Fibroblast of skin of left biceps (primary cell): ENCODE results near the gene SPC25.
"Not testable (repeated sequence)": the region's sequence is repeated elsewhere in the genome, so short reads cannot be mapped to it uniquely, and the experiment has no call there.

Source experiments
- DNase-seq, 2 experiments: peaks; one replicate each; pipeline ENCODE4 v3.0.0-alpha.2; 2013; ENCODE audit warnings: low read depth in 2 of 2

SPC25 gene

GRCh38 chr2:168901003-168901402, 10.8 kb upstream of the SPC25 start, which contains the start of gene G6PC2:
G6PC2 (plus strand) TSS chr2:168901291; CDS start chr2:168901332, 41 bp downstream.
- no peak for DNase-seq

DNA sequence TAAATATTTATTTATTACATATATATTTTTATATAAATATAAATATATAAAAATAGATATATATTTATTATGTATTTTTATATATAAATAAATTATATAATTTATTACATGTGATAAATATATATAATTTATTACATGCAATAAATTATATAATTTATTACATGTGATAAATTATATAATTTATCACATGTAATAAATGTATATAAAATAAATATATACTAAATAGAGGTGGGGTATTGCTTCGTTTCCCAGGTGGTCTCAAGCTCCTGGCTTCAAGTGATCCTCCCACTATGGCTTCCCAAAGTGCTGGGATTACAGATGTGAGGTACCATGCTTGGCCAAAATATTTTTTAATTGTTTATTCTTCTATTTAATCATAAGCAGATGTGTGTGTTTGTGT, 7.2 kb upstream of the SPC25 start:
- no peak for DNase-seq

GRCh38 chr2:168896783-168897182, 6.6 kb upstream of the SPC25 start:
- no peak for DNase-seq

- DNase-seq, result no peak
These were observed 5.5 kb upstream of the SPC25 start for GRCh38 chr2:168895771-168896170.

DNA sequence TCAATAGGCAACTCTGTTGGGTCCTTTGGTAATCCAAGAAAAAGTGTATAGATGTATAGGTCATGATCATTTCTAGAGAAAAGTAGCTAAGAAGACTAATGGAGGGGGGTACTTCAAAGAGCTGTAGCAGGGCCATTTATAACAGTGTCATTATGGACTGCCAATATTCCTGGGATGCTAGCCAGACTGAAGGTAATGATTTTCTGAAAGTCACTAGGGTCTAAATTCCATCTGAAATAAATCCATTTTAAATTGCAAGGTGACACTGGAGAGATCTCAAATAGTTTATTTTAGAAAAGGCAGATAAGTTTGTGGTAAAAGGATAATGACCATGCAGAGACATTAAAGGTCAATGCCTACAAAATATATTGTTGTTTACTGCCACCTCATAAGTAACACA, 4.5 kb upstream of the SPC25 start:
- DNase-seq, result no peak

DNA sequence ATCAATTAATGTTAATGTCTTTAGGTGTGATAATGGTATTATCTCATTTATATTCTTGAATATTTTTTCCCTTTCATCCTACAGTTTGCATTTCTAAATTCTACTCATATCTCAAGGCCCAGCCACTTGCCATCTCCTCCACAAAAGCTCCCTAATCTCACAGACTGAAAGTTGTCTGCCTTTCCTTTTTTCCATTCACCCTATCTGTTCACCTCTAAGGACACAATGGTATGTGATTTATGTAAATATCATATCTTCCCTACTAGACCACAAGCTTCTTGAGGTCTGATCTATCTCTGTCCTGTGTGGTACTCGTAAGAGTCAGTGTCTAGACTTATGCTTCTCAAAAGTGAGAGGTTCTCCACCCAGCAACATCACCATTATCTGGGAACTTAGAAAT, 3.9 kb upstream of the SPC25 start:
- DNase-seq, result no peak

DNA sequence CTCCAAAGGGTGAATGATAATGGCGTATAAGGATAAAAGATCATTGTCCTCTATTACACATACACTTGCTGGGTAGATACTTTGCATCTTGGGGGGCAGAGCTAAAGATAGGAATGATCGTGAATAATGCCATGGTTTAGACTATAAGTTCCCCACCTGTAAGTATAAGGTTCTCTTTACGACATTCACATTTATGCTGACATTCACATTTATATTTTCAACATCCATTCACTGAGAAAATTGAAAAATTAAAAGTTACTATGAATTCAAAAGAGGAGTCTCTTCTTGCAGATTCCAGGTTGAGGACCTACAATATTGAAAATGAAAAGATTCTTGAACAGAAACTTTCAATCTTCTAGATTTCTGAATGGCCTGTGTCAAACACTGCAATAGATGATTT, 2.1 kb upstream of the SPC25 start:
- no peak for DNase-seq

- DNase-seq, result no peak
These were observed 610 bp downstream of the SPC25 start for GRCh38 chr2:168889635-168890005.

- DNase-seq, result no peak
These were observed 5.3 kb downstream of the SPC25 start for GRCh38 chr2:168884975-168885374.

DNA sequence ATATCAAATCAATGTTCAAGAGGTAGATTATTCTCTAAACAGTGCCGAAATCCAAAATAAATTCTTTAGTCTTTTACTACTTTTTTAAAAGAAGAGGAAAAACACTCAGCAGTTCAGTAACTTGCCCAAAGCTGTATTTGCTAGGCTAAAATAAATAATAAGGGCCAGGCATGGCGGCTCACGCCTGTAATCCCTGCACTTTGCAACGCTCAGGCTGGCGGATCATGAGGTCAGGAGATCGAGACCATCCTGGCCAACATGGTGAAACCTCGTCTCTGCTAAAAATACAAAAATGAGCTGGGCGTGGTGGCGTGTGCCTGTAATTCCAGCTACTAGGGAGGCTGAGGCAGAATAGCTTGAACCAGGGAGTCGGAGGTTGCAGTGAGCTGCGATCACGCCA, 8.1 kb downstream of the SPC25 start:
- DNase-seq, result not testable (repeated sequence)

DNA sequence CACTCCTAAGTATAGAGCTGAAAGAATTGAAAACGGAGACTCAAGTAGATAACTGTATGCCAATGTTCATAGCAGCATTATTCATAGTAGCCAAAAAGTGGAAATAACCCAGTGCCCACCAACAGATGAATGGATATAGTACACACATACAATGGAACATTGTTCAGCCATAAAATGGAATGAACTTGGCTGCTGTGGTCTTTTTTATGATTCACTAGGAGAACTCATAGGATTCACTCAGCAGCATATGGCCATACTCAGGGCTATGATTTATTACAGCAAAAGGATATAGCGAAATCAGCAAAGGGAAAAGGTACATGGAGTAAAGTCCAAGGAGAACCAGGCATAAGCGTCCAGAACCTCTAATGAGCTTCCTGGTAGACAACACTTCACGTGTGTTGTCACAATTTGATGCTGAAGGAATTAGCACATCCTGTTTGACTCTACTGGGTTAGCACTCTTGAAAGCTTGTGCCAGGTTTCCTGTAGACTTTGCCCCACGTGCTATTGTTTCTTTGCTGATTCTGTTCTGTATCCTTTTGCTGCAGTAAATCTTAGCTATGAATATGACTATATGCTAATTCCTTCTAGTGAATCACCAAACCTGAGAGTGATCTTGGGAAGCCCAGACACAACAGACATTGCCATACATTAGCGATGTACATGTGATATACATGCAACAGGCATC, 15.7 kb downstream of the SPC25 start:
- DNase-seq, result no peak

GRCh38 chr2:168870824-168871223, 19.4 kb downstream of the SPC25 start:
- not testable (repeated sequence) for DNase-seq

DNA sequence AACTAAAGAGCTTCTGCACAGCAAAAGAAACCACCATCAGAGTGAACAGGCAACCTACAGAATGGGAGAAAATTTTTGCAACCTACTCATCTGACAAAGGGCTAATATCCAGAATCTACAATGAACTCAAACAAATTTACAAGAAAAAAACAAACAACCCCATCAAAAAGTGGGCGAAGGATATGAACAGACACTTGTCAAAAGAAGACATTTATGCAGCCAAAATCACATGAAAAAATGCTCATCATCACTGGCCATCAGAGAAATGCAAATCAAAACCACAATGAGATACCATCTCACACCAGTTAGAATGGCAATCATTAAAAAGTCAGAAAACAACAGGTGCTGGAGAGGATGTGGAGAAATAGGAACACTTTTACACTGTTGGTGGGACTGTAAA, 19.9 kb downstream of the SPC25 start:
- DNase-seq, result not testable (repeated sequence)

- not testable (repeated sequence) for DNase-seq
These were observed 23.1 kb downstream of the SPC25 start for GRCh38 chr2:168867164-168867563.

DNA sequence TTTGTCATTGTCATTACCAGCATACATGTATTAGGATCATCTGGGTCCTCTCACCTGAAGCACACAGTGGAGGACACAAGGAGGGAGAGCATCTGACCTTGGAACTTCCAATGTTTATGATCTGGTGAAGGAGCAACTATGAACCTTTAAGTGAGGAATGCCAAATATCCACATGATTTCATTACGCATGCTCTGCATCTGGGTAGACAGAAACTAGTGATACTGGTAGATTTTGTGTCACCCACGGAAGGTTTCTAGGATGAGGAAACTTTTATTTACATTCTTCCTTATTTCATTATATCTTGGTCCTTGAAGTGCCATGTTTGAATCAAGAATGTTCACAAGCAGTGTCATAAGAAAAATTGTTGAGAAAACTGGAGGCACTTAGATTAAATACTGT, 32.1 kb downstream of the SPC25 start:
- no peak for DNase-seq

DNA sequence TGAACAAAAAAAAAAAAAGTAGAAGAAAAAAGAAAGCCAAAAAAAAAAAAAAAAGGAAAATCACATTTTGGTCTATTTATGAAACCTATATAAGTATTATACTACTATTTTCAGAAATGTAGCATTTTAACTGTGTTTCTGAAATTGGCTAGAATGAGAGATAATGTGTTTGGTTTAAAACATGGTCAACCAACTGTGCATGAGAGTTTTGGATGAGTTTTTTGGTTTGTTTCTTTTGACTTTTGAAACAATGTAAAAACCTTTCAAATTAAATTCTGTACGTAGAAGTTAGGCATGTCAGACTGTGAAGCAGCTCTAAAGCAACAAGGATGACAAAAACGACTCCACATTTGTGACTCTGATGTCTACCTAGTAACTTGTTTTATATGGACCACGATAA, 34.6 kb downstream of the SPC25 start:
- DNase-seq, result no peak

DNA sequence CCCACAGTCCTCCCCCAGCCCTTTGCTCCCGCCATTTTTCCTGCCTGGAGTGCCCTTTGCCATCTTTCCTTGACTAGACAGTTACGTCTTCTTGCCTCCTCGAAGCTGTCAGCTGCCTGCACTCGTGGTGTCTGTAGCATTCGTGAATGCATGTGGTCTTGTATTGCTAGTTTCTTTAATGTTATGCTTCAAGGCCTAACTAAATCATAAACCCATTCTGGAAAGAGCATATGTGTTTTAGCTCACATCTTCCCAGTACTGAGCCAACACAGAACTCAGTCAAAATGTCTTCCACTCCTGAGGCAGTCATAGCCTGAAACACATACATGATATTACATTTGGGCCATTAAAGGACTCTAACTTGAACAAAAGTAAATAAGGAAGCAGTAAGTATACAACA, 35.6 kb downstream of the SPC25 start:
- DNase-seq, result no peak

- no peak for DNase-seq
These were observed 36.8 kb downstream of the SPC25 start for GRCh38 chr2:168853471-168853870.

DNA sequence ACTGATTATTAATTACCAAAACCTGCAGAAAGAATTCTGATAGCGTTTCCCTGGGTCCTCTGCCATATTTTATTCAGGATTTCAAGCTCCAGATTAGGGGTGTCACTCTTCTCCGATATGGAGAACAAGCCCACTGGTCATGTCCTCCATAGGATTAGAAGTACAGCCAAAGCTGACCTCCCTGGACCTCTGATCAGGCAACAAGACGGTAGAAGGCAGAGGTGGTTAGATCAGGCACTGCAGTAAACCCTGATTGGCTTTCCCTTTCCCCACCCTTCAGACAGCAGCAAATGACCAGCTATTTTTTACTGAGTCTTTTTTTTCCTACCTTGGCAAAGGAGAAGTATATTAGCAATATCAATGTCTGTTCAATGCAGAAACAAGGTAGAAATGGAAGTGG, 37.7 kb downstream of the SPC25 start:
- no peak for DNase-seq

DNA sequence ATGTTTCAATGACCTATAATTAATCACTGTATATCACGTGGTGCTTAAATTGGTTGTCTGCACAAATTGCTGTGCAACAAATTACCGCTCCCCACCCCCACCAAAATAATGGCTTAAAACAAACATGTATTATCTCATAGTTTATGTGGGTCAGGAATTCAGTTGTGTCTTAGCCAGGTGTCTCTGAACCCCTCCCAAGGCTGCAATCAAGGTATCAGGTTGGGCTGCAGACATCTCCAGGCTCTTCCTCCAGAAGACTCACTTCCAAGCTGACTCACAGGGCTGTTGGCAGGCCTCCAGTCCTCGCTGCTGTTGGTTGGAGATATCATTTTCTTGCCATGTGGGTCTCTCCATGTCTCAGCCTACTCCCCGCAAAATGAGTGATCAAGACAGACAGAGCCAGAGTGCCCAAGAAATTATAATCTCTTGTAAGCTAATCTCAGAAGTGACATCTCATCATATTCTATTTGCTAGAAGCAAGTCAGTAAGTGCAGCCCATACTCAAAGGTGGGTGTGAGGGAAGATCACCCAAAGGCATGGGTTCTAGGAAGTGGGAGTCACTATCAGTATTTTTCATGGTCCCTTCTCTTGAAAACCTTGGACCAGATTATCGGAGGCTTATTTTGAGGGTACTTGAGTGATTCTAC, 38.4 kb downstream of the SPC25 start:
- DNase-seq, result peak; percentile 35 to 39

GRCh38 chr2:168850846-168851245, 39.4 kb downstream of the SPC25 start:
- DNase-seq, result no peak

GRCh38 chr2:168849610-168850009, 40.6 kb downstream of the SPC25 start:
- peak in 1 of 2 experiments; percentile 1 for DNase-seq

DNA sequence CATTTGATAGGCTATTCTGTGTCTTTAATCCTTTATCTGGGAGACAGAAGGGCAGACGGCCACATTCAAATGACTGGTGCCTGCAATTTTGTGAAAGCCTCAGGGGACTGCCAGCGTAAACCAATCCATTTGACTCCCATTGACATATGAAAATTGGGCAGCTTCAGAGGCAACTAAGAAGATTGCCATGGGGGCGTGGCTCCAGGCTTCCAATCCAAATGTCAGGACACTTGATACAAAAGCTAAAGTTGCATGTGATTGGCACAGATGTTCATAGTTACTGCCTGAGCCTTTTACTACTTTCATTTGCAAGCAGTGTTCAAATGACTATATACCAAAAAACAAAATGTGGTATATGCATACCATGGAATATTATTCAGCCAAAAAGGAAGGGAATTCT, 42.0 kb downstream of the SPC25 start:
- DNase-seq, result no peak

GRCh38 chr2:168843253-168843652, 47.0 kb downstream of the SPC25 start:
- DNase-seq, result no peak
